Smooth muscle cell (in vitro differentiated cells): ENCODE data around the gene PLS1. TPM values are rescaled to one million over a fixed set of nuclear protein-coding genes. Genes with fewer than 3 reads are reported as not detected.

Source experiments
- DNase-seq: peaks from one replicate; lab custom pipeline; 2025; ENCODE audit not compliant: unreplicated experiment; lab: John Stamatoyannopoulos, UW
- H2AFZ ChIP-seq: fragments of 200-600 bp; sonication (generic); 2 replicates; pipeline ENCODE4 v1.6.0; 2016; ENCODE audit warnings: antibody characterized with exemption, low read depth, mild to moderate bottlenecking
- H3F3A ChIP-seq: fragments of 200-600 bp; sonication (generic); 2 replicates; pipeline ENCODE4 v1.6.0; 2017; ENCODE audit warnings: antibody characterized with exemption, low read depth
- H3K27ac ChIP-seq: fragments of 200-600 bp; sonication (generic); 2 replicates; pipeline ENCODE4 v1.5.1; 2016; ENCODE audit warnings: low read depth, mild to moderate bottlenecking
- H3K27me3 ChIP-seq: fragments of 200-600 bp; sonication (generic); 2 replicates; pipeline ENCODE4 v1.6.1; 2016; ENCODE audit warnings: low read depth, mild to moderate bottlenecking
- H3K36me3 ChIP-seq: fragments of 200-600 bp; sonication (generic); 2 replicates; pipeline ENCODE4 v1.5.1; 2016; ENCODE audit warnings: low read depth
- H3K4me1 ChIP-seq: fragments of 200-600 bp; sonication (generic); 2 replicates; pipeline ENCODE4 v1.5.1; 2016; ENCODE audit warnings: low read depth
- H3K4me2 ChIP-seq: fragments of 200-600 bp; sonication (generic); 2 replicates; pipeline ENCODE4 v1.6.0; 2016; ENCODE audit warnings: mild to moderate bottlenecking
- H3K4me3 ChIP-seq: fragments of 200-600 bp; sonication (generic); 2 replicates; pipeline ENCODE4 v1.5.1; 2016; ENCODE audit warnings: mild to moderate bottlenecking
- H3K79me2 ChIP-seq: fragments of 200-600 bp; sonication (generic); 2 replicates; pipeline ENCODE4 v1.6.0; 2016; ENCODE audit warnings: low read depth, mild to moderate bottlenecking
- H3K9ac ChIP-seq: fragments of 200-600 bp; sonication (generic); 2 replicates; pipeline ENCODE4 v1.6.0; 2016; ENCODE audit warnings: low read depth
- H3K9me3 ChIP-seq: fragments of 200-600 bp; sonication (generic); replicated peaks from 2 replicates; pipeline ENCODE4 v1.5.1; 2016; ENCODE audit warnings: low read depth
- H4K20me1 ChIP-seq: fragments of 200-600 bp; sonication (generic); 2 replicates; pipeline ENCODE4 v1.6.0; 2016; ENCODE audit warnings: low read depth
- CTCF ChIP-seq: fragments of 200-600 bp; sonication (generic); IDR thresholded peaks from 2 replicates; pipeline ENCODE4 v1.5.1; 2017; ENCODE audit warnings: borderline replicate concordance, mild to moderate bottlenecking, antibody characterized with exemption; ENCODE audit not compliant: insufficient read depth, poor library complexity, severe bottlenecking
- WGBS: methylation state at CpG from one replicate; pipeline ENCODE4 v1.1.7; 2016; ENCODE audit warnings: low lambda C conversion rate; 5-methylcytosine and 5-hydroxymethylcytosine counted together
- polyA plus RNA-seq: library from polyadenylated mRNA; unstranded; fragments of >200 nt; fragmentation: Nextera tagmentation; extraction: Ambion mirVana; gene quantifications from 2 replicates; pipeline ENCODE4 v1.2.1, GENCODE V29; 2016
- total RNA-seq: library from RNA; depleted of rRNA; stranded (reverse); fragments of >200 nt; gene quantifications from 2 replicates; pipeline ENCODE4 v1.2.3, GENCODE V29; 2014

The PLS1 gene
- total and polyA plus RNA-seq, 2 experiments from 2014 or later = 1.9 to 3.1 TPM

- H3K36me3 ChIP-seq = no peaks in the 10 kb centered on the region
- H4K20me1 ChIP-seq = no peaks in the 10 kb centered on the region
- no peaks in the 10 kb centered on the region for H3K9me3 ChIP-seq
- no peak overlapping the region for H3K4me3 ChIP-seq
- no peak overlapping the region for H3K4me2 ChIP-seq
- no peaks in the 10 kb centered on the region for H3K27me3 ChIP-seq
- TF ChIP-seq CTCF = no peak
- no peak overlapping the region for H3K9ac ChIP-seq
- H3K79me2 ChIP-seq = no peaks in the 10 kb centered on the region
- H3F3A ChIP-seq = no peaks in the 10 kb centered on the region
- DNase-seq = no peak
- no peaks in the 10 kb centered on the region for H3K4me1 ChIP-seq
- H2AFZ ChIP-seq = no peak overlapping the region
- no peak overlapping the region for H3K27ac ChIP-seq
Observed at GRCh38 chr3:142604940-142605339, 8.7 kb downstream of the PLS1 start.

DNA sequence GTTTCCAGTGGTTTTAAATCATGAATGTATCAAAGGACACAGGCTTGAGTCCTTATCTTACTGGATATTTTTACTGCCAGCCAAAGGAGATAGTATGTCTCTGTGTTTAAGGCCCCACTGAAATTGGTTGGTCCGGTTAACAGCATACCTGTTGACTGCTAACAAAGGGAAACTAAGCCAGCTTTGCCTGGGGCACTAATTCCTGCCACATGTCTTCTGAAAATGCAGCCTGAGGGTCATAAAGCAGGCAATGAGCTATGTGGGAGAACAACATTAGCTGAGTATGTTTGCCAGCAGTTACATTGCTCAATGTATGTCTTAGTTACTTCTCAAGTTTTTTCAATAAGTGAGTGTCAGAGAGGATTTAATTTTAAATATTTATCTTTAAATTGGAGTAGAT, 12.4 kb downstream of the PLS1 start:
- H3F3A ChIP-seq = no peaks in the 10 kb centered on the region
- H3K4me1 ChIP-seq = no peaks in the 10 kb centered on the region
- H3K36me3 ChIP-seq = no peaks in the 10 kb centered on the region
- no peaks in the 10 kb centered on the region for H3K27me3 ChIP-seq
- H3K4me2 ChIP-seq = no peak overlapping the region
- no peak overlapping the region for H3K4me3 ChIP-seq
- H4K20me1 ChIP-seq = no peaks in the 10 kb centered on the region
- H3K9me3 ChIP-seq = no peaks in the 10 kb centered on the region
- no peak for TF ChIP-seq CTCF
- no peak overlapping the region for H3K27ac ChIP-seq
- 33% methylated on average over 1 of the region's 1 CpG for WGBS
- DNase-seq = no peak
- H3K79me2 ChIP-seq = no peaks in the 10 kb centered on the region
- no peak overlapping the region for H2AFZ ChIP-seq
- H3K9ac ChIP-seq = no peak overlapping the region

DNA sequence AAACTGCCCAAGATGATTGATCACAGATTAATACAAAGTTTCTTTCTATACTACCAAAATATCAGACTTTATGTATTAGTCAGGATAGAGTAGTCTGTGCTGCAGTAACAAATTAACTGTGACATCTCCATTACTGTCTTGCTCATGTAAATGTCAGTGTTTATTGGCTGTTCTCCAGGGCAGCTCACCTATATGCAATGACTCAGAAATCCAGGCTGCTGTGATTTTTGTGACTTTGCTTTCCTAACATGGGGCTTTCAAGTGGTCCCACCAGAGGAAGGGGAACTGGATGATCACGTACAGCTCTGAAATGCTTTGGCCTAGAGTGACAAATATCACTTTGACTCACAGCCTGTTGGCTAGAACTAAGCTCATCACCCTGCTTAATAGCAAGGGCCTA, 12.9 kb downstream of the PLS1 start:
- H2AFZ ChIP-seq = no peak overlapping the region
- no peak overlapping the region for H3K4me3 ChIP-seq
- WGBS = 75% methylated on average over 1 of the region's 1 CpG
- no peak overlapping the region for H3K27ac ChIP-seq
- TF ChIP-seq CTCF = no peak
- no peaks in the 10 kb centered on the region for H3K36me3 ChIP-seq
- H3K9ac ChIP-seq = no peak overlapping the region
- no peaks in the 10 kb centered on the region for H3K27me3 ChIP-seq
- DNase-seq = no peak
- no peak overlapping the region for H3K4me2 ChIP-seq
- H3K79me2 ChIP-seq = no peaks in the 10 kb centered on the region
- no peaks in the 10 kb centered on the region for H4K20me1 ChIP-seq
- H3K9me3 ChIP-seq = no peaks in the 10 kb centered on the region
- H3F3A ChIP-seq = no peaks in the 10 kb centered on the region
- no peaks in the 10 kb centered on the region for H3K4me1 ChIP-seq

GRCh38 chr3:142611206-142611605, 15.0 kb downstream of the PLS1 start:
- H3K27ac ChIP-seq = no peak overlapping the region
- H4K20me1 ChIP-seq = no peaks in the 10 kb centered on the region
- no peak for TF ChIP-seq CTCF
- no peak overlapping the region for H2AFZ ChIP-seq
- H3F3A ChIP-seq = no peaks in the 10 kb centered on the region
- H3K4me2 ChIP-seq = no peak overlapping the region
- H3K79me2 ChIP-seq = no peaks in the 10 kb centered on the region
- WGBS = 92% methylated on average over 1 of the region's 1 CpG
- no peaks in the 10 kb centered on the region for H3K9me3 ChIP-seq
- H3K4me3 ChIP-seq = no peak overlapping the region
- no peaks in the 10 kb centered on the region for H3K4me1 ChIP-seq
- H3K9ac ChIP-seq = no peak overlapping the region
- no peaks in the 10 kb centered on the region for H3K27me3 ChIP-seq
- no peak for DNase-seq
- no peaks in the 10 kb centered on the region for H3K36me3 ChIP-seq
